Measurements from ENCODE around the gene PNISR.

Gene PNISR

DNA sequence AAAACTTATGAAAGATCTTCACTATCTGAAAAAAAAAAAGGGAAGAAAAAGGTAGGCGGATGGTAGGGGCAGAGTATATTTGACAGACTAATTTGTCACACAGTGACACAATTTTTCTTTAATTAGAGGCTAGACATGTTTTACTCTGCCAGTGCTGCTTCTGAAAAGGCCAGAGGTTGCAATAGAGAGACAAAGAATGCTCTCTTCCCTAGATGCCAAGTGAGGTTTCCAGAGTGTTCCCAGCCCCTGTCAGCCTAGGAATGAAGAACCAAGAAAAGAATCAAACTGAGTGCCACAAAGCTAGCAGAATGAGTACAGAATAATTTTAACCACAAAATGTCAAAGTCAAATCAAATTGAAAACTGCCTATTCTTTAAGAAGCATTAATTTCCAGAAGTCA lies 13.0 kb downstream of the PNISR start:
- H3K27ac ChIP-seq: no peak overlapping the region
- DNase-seq (ENCODE audit: low read depth, low spot score): no peak

DNA sequence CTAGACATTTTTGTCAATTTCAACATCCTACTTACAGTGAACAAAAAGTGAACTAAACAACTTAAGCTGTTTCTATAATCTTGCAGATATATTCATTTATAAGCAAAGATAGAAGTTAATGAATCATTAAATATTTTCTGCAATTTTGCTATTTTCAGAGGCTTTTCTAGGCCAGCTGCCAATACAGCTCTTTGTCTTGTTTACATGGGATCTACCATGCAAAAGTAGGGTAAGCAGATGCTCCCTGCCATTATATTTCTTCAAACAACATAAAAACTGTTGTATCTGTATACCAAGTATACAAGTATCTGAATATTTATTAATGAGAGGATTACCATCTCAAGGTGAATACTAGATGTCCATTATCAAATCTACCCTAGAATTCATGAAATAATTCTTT lies 15.4 kb downstream of the PNISR start:
- H3K27ac ChIP-seq: no peak overlapping the region
- no peak for DNase-seq (ENCODE audit: low read depth, low spot score)

DNA sequence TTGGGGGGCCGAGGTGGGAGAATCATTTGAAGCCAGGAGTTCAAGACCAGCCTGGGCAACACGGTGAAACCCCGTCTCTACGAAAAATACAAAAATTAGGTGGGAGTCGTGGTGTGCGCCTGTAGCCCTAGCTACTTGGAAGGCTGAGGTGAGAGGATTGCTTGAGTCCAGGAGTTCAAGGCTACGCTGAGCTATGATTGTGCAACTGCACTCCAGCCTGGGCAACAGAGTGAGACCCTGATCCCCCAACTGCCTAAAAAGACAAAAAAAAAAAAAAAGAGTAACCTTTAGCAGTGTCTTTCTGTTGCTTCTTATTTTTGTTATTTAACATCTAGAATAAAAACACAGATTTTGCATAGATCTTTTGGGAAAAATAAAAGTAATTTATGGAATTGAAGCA lies 18.0 kb downstream of the PNISR start:
- no peak overlapping the region for H3K27ac ChIP-seq
- no peak for DNase-seq (ENCODE audit: low read depth, low spot score)

DNA sequence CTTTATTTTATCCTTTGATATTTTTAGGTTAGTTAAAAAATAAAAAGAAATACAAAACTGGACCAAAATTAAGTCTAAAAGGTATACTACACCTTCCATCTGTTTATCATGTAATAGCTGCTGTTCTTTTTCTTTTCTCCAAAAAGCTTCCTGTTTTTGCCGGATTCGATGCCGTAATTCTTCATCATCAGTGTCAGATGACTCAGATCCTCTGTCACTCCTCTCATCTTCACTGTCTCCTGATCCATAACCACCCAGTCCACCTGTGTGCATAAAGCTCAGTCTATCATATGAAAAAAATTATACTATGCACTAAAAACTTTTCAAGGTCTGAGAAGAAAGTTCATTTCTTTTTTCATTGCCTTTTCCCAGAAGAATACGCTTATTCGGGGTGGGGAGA lies 22.7 kb downstream of the PNISR start:
- DNase-seq (ENCODE audit: low read depth, low spot score): no peak
- H3K27ac ChIP-seq: no peak overlapping the region

DNA sequence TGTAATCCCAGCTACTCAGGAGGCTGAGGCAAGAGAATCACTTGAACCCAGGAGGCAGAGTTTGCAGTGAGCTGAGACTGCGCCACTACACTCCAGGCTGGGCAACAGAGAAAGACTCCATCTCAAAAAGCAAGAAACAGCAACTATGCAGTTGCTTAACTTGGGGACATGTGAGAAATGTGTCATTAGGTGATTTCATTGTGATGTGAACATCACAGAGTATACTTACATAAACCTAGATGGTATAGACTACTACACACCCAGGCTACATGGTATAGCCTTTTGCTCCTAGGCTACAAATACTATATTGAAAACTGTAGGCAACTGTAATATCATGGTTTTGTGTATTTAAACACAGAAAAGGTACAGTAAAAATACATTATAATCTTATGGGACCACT lies 27.8 kb downstream of the PNISR start:
- H3K27ac ChIP-seq: no peak overlapping the region
- DNase-seq (ENCODE audit: low read depth, low spot score): no peak

DNA sequence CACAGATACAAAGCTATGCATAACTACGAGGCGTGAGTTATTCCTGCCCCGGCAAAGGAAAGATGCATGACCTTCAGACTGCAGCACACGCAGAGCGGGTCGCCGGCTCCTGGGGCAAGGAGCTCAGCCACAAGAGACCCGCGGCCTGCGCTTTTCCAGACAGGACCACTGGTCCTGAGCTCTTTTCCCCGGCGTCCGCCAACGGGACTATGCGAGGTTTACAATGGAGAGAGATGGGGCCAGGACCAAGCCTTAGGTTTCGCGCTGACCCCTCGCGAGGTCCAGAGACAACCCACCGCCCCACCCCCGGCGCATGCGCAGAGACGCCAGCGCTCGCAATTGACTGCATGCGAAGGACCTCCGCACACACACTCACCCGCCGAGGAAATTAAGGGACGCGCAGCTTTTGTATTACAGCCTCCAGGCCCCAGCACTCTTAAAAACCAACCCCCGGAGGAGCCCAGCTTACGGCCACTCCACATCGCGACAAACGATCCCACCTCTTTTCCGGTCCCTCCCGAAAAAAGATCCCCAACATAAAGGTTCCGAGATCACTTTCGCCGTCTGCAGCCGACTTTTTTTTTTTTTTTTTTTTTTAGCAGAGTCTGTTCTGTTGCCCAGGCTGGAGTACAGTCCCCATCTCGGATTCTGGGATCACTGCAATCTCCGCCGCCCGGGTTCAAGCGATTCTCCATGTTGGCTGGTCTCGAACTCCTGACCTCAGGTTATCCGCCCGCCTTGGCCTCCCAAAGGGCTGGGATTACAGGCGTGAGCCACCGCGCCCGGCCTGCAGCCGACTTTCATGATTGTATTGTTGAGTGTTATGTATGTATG lies 31.2 kb downstream of the PNISR start, which contains the start of gene COQ3:
Gene COQ3 (minus strand): TSS at position 498 of the 834 bp plus-strand sequence. CDS start 16 bp downstream, at position 482.
- peak within 1 kb of the TSS; percentile 72 for H3K27ac ChIP-seq
- no peak for DNase-seq (ENCODE audit: low read depth, low spot score)

DNA sequence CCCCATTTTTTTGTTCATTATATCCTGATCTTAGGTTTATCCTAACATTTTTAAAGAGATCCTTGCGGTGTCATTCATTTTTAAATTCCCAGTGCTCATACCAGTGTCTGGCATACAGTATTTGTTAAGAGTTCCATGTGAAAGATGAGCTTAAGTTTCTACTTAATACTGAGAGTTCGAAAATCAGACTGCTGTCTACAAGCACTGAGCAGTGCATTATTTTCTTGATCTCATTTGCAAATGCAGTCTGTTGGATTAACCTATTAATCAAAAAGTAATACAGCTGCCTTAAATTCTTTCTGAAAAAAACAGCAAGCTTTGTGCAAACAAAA lies 31.8 kb downstream of the PNISR start:
- H3K27ac ChIP-seq: peak overlapping the region; percentile 72
- no peak for DNase-seq (ENCODE audit: low read depth, low spot score)

DNA sequence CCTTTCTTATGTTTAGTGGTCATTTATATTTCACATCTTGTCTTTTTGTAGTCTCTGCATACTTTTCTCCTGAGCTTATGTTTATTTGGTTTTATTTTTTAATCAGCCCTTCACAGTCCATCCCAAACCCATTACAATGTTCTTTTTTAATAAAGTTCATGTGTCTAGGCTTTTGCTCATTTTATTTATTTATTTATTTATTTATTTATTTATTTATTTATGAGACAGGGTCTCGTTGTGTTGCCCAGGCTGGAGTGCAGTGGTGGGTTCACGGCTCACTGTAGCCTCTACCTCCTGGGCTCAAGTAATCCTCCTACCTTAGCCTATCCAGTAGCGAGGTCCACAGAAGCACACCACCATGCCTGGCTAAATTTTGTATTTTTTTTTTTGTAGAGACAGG lies 34.2 kb downstream of the PNISR start:
- no peak for DNase-seq (ENCODE audit: low read depth, low spot score)

DNA sequence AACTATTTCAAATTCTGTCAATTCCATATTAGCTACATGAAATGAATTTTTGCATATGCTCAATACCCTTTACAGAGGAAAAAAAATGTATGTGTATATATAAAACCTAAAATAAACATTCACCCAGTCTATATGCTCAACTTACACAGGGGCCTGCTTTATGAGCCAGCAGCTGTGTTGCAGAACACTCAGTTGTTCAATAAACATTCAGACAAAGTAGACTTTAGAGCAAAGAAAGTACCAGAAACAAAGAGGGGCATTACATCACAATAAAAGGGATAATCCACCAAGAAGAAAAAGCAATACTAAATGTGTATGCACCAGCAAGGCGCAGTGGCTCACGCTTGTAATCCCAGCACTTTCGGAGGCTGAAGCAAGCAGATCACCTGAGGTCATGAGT lies 40.6 kb downstream of the PNISR start:
- no peak overlapping the region for H3K27ac ChIP-seq
- no peak for DNase-seq (ENCODE audit: low read depth, low spot score)

More for the DNA sequence above, 34.2 kb downstream of the PNISR start:
- H3K27ac ChIP-seq: no peak overlapping the region

DNA sequence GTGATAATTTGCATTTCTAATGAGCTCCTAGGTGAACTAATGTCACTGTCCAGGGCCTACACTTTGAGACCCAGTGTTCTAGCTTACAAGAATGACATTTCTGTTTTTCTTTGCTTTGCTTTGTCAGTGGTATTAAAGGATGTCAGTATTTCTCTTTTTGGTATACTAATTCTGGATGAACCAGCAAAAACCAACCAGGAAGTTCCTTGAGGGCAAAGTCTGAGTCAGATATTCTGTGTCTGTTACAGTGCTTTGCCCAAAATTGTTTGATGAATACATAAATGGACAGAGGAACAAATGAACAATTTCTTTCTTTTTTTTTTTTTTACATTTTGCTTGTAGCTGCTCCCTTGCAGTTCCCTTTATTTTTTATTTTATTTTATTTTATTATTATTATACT lies 46.5 kb downstream of the PNISR start:
- no peak for DNase-seq (ENCODE audit: low read depth, low spot score)
- no peak overlapping the region for H3K27ac ChIP-seq

DNA sequence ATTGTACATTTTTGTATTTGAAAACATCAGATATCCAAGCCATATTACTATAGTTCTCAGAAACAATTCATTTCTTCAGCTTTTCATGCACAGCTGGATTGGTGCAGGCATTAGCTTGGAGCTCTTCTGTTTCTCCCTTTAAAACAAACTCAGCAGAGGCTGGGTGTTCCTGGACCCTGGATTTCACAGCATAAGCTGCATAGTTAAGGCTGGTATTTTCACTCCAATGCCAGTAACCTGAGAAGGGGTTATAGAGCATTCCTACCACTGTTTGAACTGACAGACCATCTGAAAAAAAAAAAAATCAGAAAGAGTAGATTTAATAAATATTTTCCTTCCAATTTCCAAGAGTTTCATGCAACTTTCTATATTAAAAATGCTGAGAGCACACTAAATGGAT lies 55.6 kb downstream of the PNISR start:
- DNase-seq (ENCODE audit: low read depth, low spot score): no peak
- no peak overlapping the region for H3K27ac ChIP-seq

DNA sequence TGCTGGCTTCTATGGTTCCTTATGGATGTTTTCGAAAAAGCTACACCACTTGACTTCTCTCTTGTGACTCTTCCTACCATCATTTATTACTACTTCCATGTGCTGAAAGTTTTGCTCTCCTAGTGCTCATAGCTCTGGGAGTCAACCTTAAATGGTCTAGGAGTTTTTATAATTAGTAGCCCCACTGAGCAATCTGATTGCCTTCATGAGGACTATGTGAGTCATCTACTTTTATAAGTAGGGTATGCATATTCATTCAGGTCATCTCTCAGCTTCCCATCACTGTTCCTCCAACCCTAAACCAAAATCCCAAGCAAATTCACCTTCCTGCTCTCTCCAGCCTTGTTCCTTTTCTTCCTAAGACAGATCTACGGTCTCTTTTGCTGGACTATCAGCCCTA lies 58.3 kb downstream of the PNISR start:
- DNase-seq (ENCODE audit: low read depth, low spot score): no peak
- no peak overlapping the region for H3K27ac ChIP-seq

DNA sequence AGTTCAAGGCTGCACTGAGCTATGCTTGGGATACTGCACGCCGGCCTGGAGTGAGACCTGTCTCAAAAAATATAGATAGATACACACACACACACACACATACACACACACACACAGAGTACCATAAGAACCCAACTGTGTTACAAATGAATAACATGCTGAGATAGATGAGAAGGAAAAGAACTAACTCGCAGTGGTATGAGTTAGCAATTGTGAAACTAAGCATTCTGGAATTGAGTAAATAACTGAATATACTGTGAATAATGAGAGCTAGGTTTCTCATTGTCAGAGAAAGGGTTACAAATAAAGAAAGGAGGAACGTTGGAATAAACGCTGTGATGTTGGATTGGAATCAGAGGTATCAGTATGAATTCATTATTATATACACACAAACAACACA lies 61.1 kb downstream of the PNISR start:
- H3K27ac ChIP-seq: no peak overlapping the region
- DNase-seq (ENCODE audit: low read depth, low spot score): no peak

DNA sequence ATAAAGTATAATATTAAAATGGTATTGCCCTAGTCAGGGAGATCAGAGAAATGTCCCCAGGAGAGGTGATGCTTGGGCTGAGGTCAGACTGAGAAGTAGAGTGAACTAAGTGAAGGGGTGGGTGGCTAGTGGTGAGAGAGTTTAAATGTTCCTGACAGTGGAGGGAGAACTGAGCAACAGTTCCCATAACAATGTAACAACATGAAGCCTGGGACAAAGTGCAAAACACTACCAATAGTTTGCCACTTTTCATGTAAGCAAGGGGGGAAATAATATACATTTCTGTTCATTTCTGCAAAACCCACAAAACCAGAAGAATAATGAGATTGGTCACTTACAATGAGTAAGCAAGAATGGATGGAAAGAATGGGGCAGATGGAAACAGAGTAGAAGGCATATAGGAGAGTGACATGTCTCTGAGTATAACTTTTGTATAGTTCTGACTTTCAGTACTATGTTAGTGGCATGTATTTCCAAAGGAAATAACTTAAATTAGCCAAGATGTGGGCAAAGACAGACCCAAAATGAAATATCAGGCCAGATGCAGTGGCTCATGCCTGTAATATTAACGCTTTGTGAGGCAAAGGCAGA lies 62.3 kb downstream of the PNISR start:
- DNase-seq (ENCODE audit: low read depth, low spot score): no peak
- H3K27ac ChIP-seq: no peak overlapping the region

DNA sequence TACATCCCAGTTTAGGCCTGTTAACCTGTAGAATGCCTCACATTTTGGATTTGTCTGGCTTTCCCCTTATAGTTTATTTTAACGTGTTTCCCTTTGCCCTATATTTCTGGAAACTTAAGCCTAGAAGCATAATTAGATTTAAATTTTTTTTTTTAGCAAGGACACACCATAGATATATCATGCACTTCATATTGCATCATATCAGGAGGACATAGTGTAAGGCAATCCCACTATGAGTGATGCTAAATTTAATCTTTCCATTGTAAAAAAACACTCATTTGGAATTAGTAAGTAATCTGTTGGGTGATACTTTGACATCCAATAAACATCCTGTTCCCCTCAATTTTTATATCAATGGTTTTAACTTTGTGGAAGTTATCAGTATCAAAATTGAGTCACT lies 65.3 kb downstream of the PNISR start:
- DNase-seq (ENCODE audit: low read depth, low spot score): no peak
- no peak overlapping the region for H3K27ac ChIP-seq

DNA sequence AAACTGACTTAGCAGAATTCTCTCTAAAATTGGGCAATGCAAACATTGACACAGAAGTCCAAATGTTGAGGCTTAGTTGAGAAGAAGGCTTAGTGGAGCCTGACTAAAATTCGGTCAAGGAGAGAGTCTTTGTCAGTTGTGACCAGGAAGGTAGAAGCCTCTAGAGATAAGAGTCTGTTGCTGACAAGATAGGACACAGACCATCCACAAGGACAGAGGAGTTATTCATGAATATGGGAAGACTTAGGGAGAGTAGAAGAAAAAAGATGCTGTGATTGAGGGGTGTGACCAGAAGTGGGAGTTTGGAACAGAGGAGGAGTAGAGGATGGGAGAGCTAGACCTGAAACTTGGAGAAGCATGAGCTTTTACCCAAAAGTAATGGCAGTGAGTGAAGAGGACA lies 68.5 kb downstream of the PNISR start:
- no peak overlapping the region for H3K27ac ChIP-seq
- DNase-seq (ENCODE audit: low read depth, low spot score): no peak

DNA sequence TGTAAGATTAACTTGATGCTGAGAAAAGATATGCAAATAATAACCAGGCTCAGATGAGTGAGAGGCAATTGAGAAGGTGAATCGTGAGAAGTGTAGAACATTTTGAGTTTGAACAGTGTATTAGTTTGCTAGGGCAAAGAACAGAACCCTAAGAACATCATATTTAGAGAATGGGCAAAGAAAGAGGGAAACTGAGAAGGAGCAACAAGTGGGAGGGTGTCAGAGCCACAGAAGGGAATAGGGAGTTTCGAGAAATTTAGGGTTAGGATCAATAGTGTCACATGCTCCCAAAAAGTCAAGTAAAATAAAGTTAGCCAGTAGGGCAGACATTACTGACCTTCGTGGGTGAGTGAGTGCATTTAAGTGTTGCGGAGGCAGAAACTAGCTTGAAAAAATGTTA lies 70.1 kb downstream of the PNISR start:
- no peak for DNase-seq (ENCODE audit: low read depth, low spot score)
- H3K27ac ChIP-seq: no peak overlapping the region

DNA sequence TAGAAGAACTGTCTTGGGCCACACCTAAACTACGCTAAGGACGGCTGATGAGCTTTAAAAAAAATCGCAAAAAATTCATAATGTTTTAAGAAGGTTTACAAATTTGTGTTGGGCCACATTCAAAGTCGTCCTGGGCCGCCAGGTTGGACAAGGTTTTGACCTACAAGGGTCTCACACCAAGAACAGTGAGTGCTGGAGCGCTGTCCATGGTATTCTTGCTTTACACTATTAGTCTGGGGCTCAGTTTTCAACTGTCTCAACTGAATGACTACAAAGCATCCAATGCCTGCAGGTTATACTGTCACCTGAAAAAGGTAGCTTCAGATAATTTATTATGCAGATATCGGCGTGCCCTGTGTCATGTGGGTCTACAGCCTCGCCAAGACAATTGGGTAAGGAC lies 72.0 kb downstream of the PNISR start:
- DNase-seq (ENCODE audit: low read depth, low spot score): no peak

DNA sequence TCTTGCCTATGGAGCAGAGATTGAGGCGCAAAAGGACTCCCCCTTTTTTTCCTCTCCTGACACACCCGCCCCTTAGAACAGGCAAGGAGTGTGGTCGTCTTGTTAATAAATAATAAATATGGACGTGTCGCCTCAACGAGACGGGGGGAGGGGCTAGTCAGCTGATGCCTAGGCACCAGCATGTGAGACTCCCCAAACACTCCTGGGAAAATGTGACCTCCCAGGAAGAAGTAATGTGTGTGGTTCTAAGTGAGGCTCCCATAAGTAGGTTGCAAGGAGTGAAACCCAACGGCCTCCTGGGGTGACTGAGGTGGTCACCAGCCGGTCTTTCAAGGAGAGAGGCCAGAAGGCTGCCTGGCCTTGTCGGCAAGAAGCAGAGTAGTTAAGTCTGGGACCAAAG lies 74.5 kb downstream of the PNISR start:
- H3K27ac ChIP-seq: no peak overlapping the region
- DNase-seq (ENCODE audit: low read depth, low spot score): no peak

More for the DNA sequence above, 72.0 kb downstream of the PNISR start:
- no peak overlapping the region for H3K27ac ChIP-seq

DNA sequence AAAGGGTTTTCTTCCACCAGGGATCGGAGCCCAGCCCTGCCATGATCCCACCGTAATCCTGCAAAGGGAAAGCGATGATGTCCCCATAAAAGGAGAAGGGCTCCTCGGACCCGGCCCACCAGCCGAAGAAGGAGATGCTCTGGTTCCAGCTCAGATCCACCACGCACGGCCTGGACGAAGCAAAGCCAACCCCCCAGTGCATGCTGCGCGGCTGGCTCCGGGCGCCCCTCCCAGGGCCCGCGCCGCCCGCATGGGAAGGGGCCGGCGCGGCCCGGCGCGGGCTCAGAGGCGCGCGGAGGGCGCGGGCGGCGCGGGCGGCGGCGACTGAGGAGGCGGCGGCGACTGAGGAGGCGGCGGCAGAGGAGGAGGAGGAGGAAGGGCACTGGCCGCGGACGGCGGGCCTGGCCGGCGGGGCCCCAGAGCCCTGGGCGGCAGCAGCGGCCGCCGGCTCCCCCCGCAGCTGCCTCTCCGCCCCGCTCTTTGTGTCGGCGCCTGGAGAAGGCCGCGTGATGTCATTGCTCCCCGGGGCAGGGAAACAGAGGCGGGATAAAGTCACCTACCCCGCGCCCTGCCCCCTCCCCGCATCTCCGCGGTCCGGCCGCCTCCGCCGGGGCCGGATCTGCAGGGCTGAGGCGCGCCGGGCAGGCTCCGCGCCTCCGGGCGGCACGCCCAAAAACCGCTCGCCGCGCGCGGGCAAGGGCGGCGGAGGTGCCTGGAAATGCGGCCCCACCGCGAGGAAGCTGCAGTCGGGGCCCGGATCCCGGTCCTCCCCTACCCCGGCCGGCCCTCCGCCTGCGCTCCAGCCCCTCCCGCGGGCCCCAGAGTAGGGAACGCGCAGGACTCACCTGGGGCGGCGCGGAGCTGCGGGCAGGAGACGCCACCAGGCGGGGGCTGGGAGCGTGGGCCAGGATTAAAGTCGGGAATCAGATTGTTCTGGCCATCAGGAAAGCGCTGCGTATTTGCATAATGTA lies 75.7 kb downstream of the PNISR start, which contains the start of gene FAXC:
Gene FAXC (minus strand): TSS at position 504 of the 971 bp plus-strand sequence. CDS start 302 bp downstream, at position 202.
- H3K27ac ChIP-seq: no peak within 1 kb of the TSS
- DNase-seq (ENCODE audit: low read depth, low spot score): no peak

All from epithelial cell of prostate (primary cell).